SK-N-MC (cell line): ENCODE data around the gene SH3RF3.

Experiments
- EZH2 ChIP-seq: fragments of 200-600 bp; sonication (generic); IDR thresholded peaks from one replicate; pipeline ENCODE4 v1.6.1; 2017; ENCODE audit warnings: antibody characterized with exemption
- POLR2AphosphoS5 ChIP-seq: IDR thresholded peaks from 2 replicates; pipeline ENCODE4 v1.6.1; 2012; ENCODE audit warnings: mild to moderate bottlenecking, low read depth, low read length, borderline replicate concordance

DNA sequence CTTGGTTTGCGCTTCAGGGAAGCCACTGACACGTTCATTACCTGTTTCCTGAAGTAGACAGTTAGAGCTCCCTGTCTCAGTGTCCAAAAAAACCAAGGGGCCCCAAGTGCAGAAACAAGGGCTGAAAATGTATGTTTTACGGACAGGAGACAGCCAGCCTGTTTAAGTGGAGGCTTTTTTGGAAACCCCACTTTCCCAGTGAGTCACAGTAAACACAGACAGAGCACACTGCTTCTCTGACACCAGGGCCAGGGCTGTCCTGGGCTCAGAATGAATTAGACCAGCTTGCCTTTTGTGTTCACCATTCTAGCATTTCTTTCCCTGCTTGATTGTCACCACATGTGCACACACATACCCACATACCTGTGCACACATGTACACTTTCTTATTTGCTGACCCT lies 128.6 kb downstream of the SH3RF3 start:
- TF ChIP-seq POLR2AphosphoS5 (no peak), EZH2 (no peak)
